Measurements from ENCODE around the gene COBL.

The COBL gene

GRCh38 chr7:51124321-51124720, 192.3 kb downstream of the COBL start:
- DNase-seq = no peak

GRCh38 chr7:51123322-51124019, 193.1 kb downstream of the COBL start:
- DNase-seq = peak in 35 of 56 donors; percentile 9 to 75 (median 42)

GRCh38 chr7:51121931-51122425, 194.6 kb downstream of the COBL start:
- no peak for DNase-seq

GRCh38 chr7:51121036-51121790, 195.4 kb downstream of the COBL start:
- DNase-seq = no peak

GRCh38 chr7:51118628-51119027, 198.0 kb downstream of the COBL start:
- DNase-seq = no peak

GRCh38 chr7:51114501-51114900, 202.1 kb downstream of the COBL start:
- DNase-seq = no peak

GRCh38 chr7:51113962-51114361, 202.6 kb downstream of the COBL start:
- DNase-seq = no peak

- DNase-seq = no peak
Observed at GRCh38 chr7:51113560-51113959, 203.0 kb downstream of the COBL start.

GRCh38 chr7:51111241-51111940, 205.2 kb downstream of the COBL start:
- DNase-seq = no peak

GRCh38 chr7:51108134-51108533, 208.5 kb downstream of the COBL start:
- DNase-seq = no peak

- DNase-seq = no peak
Observed at GRCh38 chr7:51104278-51104677, 212.3 kb downstream of the COBL start.

GRCh38 chr7:51103718-51104117, 212.9 kb downstream of the COBL start:
- no peak for DNase-seq

GRCh38 chr7:51102828-51103227, 213.8 kb downstream of the COBL start:
- DNase-seq = no peak

GRCh38 chr7:51101111-51101757, 215.4 kb downstream of the COBL start:
- no peak for DNase-seq

GRCh38 chr7:51090411-51090810, 226.2 kb downstream of the COBL start:
- no peak for DNase-seq

GRCh38 chr7:51085034-51085692, 231.4 kb downstream of the COBL start:
- DNase-seq = no peak

GRCh38 chr7:51084121-51084520, 232.5 kb downstream of the COBL start:
- DNase-seq = no peak

GRCh38 chr7:51082940-51083533, 233.6 kb downstream of the COBL start:
- DNase-seq = no peak

- no peak for DNase-seq
Observed at GRCh38 chr7:51082096-51082840, 234.3 kb downstream of the COBL start.
